Measurements from ENCODE around the gene SLAMF6. TPM values are rescaled to one million over a fixed set of nuclear protein-coding genes. Genes with fewer than 3 reads are reported as not detected.

The SLAMF6 gene
- total and polyA plus RNA-seq, 4 donors = 0.76 to 1.2 (median 0.92) TPM

Other genes starting within 250 kb of the SLAMF6 start
- 10 to 100 TPM; 24.8 to 73.9 TPM for gene PEX19, start 238.1 kb downstream of the SLAMF6 start, total RNA-seq
- 10 to 100 TPM; 33.3 to 54.1 TPM for gene PEX19, start 238.1 kb downstream of the SLAMF6 start, polyA plus RNA-seq
- 100 to 1,000 TPM in 1 of 2 donors, 10 to 100 TPM in 1; 92.7 to 145 TPM for gene COPA, start 180.0 kb downstream of the SLAMF6 start, total RNA-seq
- gene COPA, start 180.0 kb downstream of the SLAMF6 start, polyA plus RNA-seq = 10 to 100 TPM; 46.8 to 59.1 TPM
- gene NCSTN, start 179.9 kb downstream of the SLAMF6 start, total RNA-seq = 10 to 100 TPM; 36.1 to 44.6 TPM
- gene NCSTN, start 179.9 kb downstream of the SLAMF6 start, polyA plus RNA-seq = 10 to 100 TPM; 32.2 to 39.0 TPM
- gene NHLH1, start 156.2 kb downstream of the SLAMF6 start, total RNA-seq = under 1 TPM in 1 of 2 donors, not detected in 1; 0.08 TPM
- gene NHLH1, start 156.2 kb downstream of the SLAMF6 start, polyA plus RNA-seq = not detected
- gene VANGL2, start 122.7 kb downstream of the SLAMF6 start, total RNA-seq = 1 to 10 TPM in 1 of 2 donors, under 1 TPM in 1; 0.17 to 1.4 TPM
- gene VANGL2, start 122.7 kb downstream of the SLAMF6 start, polyA plus RNA-seq = under 1 TPM; 0.07 to 0.08 TPM
- gene CD84, start 56.2 kb upstream of the SLAMF6 start, total RNA-seq = 1 to 10 TPM; 5.8 to 8.8 TPM
- gene CD84, start 56.2 kb upstream of the SLAMF6 start, polyA plus RNA-seq = 1 to 10 TPM; 2.1 to 3.0 TPM
- gene SLAMF1, start 123.8 kb upstream of the SLAMF6 start, total RNA-seq = 1 to 10 TPM in 1 of 2 donors, under 1 TPM in 1; 0.09 to 1.1 TPM
- gene SLAMF1, start 123.8 kb upstream of the SLAMF6 start, polyA plus RNA-seq = under 1 TPM; 0.13 to 0.21 TPM
- gene CD48, start 188.6 kb upstream of the SLAMF6 start, total RNA-seq = 10 to 100 TPM in 1 of 2 donors, 1 to 10 TPM in 1; 7.0 to 10.0 TPM
- gene CD48, start 188.6 kb upstream of the SLAMF6 start, polyA plus RNA-seq = 1 to 10 TPM; 2.5 to 3.2 TPM
- 1 to 10 TPM; 1.0 to 1.1 TPM for gene SLAMF7, start 216.0 kb upstream of the SLAMF6 start, total RNA-seq
- gene SLAMF7, start 216.0 kb upstream of the SLAMF6 start, polyA plus RNA-seq = 1 to 10 TPM in 1 of 2 donors, under 1 TPM in 1; 0.80 to 2.9 TPM

All from liver (tissue), 4 donors.